Activated CD4-positive, alpha-beta T cell treated with anti-CD3 and anti-CD28 coated beads, Interleukin-2, amount 50 U/mL, for 16 hours (primary cell): ENCODE data around the gene CACNB1.
"Not testable (repeated sequence)": the region's sequence is repeated elsewhere in the genome, so short reads cannot be mapped to it uniquely, and the experiment has no call there.

Source experiments
- DNase-seq: peaks from one replicate; pipeline ENCODE4 v3.0.0-alpha.2; 2020

Gene CACNB1

DNA sequence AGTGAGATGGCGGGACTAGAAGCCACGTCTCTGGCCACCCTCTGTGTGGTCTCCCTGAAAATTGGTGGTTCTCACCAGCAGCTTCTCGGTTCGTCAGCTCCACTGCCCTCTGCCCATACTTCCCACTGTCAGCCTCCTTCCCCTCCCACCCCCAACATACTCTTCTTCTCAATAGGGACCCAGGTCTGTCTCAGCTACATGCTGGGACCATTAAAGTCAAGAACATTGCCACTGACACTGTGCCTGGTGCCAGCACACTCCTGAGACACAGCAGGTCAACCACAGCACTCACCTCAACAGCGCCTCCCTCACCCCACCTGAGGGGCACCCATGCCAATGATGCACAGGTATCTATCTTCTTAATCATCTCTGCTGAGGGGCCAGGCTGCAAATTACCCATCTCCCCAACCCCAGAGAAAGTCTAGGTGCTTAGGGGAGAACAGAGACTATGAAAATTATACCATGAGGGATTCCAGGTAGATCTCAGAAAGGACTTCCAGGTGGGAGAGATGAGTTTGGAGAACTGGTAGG is 47.3 kb downstream of the CACNB1 start:
- DNase-seq = no peak

DNA sequence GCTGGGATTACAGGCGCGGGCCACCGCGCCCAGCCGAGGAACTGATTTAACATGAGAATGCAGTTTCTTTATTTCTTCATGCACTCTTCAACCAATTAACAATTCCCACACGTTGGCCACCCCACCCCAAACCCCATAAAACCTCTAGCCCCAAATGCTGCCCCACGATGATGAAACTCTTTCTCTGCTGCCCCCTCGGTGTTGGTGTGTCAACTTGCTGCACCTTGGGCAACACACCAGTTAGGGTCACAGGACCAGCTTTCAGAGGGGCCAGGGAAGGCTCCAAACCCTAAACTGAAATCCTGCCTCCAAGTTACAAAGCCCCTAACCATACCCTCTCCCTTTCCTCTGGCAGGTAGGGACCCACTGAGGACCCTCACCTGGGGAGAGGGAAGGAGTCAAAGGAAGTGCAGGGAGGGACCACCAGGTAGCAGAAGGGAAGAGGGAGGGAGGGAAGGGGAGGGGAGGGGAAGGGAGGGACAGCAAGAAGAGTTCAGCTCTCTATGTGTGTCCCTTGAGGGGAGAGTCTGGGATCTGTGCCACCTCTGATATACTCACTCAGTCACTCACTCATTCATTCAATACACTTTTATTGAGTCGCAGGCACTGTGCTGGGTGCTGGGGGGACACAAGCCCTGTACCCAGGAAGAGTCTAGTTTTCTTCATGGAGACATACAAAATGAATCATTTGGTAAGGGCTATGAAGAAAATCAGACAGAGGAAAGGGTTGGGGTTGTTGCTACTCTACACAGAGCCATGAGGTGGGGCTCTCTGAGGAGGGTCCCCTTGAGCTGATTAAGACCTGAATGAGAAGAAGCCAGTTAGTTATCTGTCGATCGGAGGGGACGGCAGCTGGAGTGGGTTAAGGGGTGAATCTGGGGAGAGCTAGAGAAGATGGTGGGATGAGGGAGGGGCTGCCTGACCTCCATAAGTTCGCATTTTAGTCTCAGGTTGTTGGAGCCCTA is 50.0 kb downstream of the CACNB1 start:
- no peak for DNase-seq

DNA sequence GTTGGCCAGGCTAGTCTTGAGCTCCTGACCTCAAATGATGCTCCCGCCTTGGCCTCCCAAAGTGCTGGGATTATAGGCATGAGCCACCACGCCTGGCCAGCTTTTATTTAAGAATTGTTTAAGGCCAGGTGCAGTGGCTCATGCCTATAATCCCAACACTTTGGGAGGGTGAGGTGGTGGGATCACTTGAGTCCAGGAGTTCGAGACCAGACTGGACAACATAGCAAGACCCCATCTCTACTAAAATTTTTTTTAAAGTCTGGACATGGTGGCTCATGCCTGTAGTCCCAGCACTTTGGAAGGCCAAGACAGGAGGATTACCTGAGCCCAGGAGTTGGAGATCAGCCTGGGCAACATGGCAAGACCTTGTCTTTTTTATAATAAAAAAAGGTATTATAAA is 51.2 kb downstream of the CACNB1 start:
- DNase-seq = no peak

GRCh38 chr17:39145143-39145542 is 52.3 kb downstream of the CACNB1 start:
- DNase-seq = no peak

- no peak for DNase-seq
These were observed 53.0 kb downstream of the CACNB1 start for GRCh38 chr17:39144416-39144840.

- no peak for DNase-seq
These were observed 53.8 kb downstream of the CACNB1 start for GRCh38 chr17:39143552-39144093.

DNA sequence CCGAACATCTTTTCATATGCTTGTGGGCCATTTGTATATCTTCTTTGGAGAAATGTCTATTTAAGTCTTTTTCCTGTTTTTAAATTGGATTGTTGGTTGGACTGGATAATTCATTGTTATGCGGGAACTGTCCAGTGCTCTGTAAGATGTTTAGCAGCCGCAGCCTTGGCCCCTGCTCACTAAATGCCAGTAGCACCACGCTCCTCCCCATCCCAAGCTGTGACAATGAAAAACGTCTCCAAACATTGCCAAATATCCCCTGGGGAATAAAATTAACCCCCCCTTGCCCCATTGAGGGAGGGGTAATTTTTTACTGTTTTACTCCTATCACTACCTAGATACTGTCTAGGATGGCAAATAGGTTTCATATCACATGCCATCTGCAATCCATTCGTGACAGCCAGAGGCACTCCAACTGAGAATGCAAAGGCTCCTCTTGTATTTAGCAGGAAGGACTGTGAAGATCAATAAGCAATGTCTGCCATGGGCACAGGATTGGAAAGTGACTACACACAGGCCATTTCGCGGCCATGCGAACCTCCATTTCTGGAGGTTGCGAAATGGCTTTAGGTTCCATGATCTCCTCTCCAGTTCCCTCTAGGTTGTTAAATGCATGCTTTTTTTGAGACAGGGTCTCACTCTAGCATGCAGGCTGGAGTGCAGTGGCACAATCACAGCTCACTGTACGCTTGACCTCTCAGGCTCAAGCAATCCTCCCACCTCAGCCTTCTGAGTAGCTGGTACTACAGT is 55.4 kb downstream of the CACNB1 start:
- no peak for DNase-seq

DNA sequence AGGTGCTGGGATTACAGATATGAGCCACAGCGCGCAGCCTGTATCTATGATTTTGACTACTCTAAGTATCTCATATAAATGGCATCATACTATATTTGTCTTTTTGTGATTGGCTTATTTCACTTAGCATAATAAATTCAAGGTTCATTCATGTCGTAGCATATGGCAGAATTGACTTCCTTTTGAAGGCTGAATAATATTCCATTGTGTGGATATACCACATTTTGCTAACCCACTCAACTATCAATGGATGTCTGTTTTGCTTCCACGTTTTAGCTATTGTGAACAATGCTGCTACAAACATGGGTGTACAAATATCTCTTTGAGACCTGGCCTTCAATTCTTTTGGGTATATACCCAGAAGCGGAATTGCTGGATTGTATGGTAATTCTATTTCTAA is 56.2 kb downstream of the CACNB1 start:
- DNase-seq = no peak

GRCh38 chr17:39139561-39139960 is 57.9 kb downstream of the CACNB1 start:
- no peak for DNase-seq

- DNase-seq = no peak
These were observed 58.3 kb downstream of the CACNB1 start for GRCh38 chr17:39139161-39139511.

DNA sequence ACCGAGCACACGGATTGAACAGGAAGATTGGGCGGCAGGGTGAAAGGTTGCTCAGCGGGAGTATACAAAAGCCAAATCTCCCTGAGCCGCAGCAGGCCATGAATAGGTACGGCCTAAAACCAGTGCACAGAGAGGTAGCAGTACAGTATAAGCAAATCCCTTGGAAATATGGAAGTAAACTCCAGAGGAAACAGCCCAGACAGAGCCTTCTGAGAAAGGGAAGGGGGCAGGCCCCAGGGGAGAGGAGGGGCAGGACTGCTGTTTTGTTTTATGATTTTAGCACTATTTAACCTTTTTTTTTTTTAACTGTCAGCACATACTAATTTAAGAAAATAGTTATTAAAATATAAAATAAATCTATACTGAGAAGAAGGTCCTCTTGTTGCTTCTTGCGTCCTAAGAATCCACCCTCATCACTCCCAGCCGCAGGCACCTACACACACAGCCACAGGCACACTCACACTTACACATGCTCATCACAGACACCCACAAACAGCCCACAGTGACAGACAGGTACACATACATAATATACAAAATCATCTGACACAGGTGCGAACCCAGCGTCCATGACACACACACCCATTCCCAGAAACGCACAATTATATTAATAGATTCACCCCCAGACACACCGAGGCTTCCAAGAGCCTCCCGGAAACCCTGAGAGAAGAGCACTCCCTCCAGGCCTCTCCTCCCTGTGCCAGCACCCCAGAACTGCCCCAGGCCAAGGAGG is 58.9 kb downstream of the CACNB1 start:
- no peak for DNase-seq

GRCh38 chr17:39134878-39135277 is 62.6 kb downstream of the CACNB1 start:
- no peak for DNase-seq

GRCh38 chr17:39132192-39132610 is 65.3 kb downstream of the CACNB1 start:
- no peak for DNase-seq

DNA sequence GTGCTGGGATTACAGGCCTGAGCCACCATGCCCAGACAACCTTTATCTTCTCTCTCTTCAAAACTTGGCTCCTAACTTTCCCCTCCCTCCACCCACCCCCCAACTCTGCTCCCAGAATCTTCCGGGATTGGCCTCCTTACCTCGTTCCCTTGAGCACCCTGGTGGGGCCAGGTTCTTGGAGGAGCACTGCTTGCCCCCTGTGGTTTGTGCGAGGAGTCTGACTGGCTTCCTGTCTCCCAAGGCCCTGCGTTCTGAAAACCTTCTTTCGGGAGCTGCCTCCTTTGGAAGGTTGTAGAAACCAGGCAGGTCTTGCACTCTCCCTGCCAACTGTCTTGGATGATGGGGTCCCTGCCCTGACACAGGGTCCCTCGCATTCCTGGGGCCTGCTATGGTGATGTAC is 65.9 kb downstream of the CACNB1 start:
- DNase-seq = no peak

GRCh38 chr17:39130205-39130604 is 67.3 kb downstream of the CACNB1 start:
- DNase-seq = no peak

DNA sequence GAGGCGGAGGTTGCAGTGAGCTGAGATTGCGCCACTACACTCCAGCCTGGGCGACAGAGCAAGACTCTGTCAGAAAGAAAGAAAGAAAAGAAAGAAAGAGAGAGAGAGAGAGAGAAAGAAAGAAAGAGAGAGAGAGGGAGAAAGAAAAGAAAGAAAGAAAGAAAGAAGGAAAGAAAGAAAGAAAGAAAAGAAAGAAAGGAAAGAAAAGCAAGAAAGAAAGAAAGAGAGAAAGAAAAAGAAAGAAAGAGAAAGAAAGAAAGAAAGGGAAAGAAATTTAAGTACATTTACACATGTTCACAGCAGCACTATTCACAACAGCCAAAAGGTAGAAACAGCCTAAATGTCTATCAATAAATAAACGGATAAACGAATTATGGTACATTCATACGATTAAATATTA is 67.9 kb downstream of the CACNB1 start:
- not testable (repeated sequence) for DNase-seq

- DNase-seq = no peak
These were observed 71.0 kb downstream of the CACNB1 start for GRCh38 chr17:39126436-39126835.

DNA sequence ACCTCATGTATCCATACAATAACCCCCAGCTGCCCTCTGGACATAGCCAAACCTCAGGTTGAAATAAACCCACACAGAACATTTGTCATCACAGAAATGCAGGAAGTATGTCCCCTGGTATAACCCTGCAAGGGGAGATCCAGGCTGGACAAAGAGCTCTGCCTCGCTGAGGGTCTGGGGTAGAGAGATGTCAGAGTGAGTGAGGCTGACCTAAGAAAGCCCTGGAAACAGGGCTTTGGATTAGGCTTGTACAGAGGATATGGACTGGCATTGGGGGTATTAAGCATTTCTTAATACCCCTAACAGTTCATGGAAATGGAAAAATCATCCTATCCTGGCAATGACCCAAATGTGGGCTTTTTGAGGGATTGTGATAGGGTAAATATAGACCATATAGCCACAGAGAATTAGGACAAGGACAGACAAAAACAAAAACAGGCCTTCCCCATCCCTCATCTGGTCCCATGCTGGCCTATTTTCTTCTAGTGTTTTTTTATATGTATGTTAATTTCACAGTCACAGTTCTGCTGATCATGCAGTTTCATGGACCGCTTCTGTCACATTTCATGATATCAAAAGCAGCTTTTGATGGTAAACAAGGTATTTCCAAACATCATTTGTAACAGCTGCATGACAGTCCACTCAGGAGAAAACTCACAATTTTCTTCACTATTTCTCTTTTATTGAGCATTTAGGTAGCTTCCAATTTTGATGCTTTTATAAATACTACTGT is 72.2 kb downstream of the CACNB1 start:
- DNase-seq = no peak

- no peak for DNase-seq
These were observed 73.8 kb downstream of the CACNB1 start for GRCh38 chr17:39123627-39124026.
